ENCODE results near the gene KCNE5. TPM values are rescaled to one million over a fixed set of nuclear protein-coding genes. Genes with fewer than 3 reads are reported as not detected.
"Not testable (repeated sequence)": the region's sequence is repeated elsewhere in the genome, so short reads cannot be mapped to it uniquely, and the experiment has no call there.

KCNE5 gene
- total RNA-seq, 1 experiment from 2014 or later, result 1.4 TPM

DNA sequence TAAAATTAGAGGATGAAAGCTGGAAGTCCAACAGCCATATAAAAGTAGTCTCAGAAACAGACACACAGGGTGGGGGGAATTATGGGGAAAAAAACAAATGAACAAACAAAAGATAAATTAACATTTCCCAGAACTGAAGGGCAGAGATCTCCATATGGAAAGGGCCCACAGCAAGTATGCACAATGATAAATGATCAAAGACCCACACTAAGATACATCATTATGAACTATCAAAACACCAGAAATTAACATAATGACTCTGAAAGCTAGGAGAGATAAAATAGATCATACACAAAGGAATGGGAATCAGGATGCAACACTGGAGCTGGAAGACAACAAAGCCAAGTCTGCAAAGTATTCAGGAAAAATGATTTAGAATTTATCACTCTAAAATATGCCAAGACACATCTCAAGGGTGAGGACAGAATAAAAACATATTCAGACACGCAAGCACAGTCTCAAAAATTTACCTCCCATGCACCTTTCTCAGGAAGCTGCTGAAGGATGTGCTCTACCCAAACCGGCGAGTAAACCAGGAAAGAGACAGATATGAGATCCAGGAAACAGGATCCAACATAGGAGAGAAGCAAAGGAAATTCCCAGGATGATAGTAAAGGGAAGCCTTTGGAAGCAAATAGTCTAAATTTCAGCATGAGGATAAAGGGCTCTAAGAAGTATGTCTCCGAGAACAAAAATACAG lies 30.7 kb upstream of the KCNE5 start:
- ChIA-PET POLR2A (interaction anchor here (0.6 to 1.2 kb wide), 5 partner anchors 11 to 244 kb away, joined by 3 to 5 read pairs (median 3); no protein-coding TSS in a partner anchor), CTCF (interaction anchor here (0.7 kb wide), 1 partner anchor 200 kb away, joined by 3 read pairs; no protein-coding TSS in a partner anchor)
- H3K4me3 Mint-ChIP-seq (ENCODE audit: unreplicated experiment), result no peak overlapping the region
- H3K27ac Mint-ChIP-seq (ENCODE audit: low read depth, unreplicated experiment), result no peak overlapping the region
- DNase-seq (ENCODE audit: unreplicated experiment), result no peak
- intact Hi-C loops (cut with micrococcal nuclease), result no loop called here
- peaks cover 47% of the 10 kb centered on the region for H3K27me3 Mint-ChIP-seq (ENCODE audit: insufficient read depth, unreplicated experiment)
- peaks cover 32% of the 10 kb centered on the region for H3K36me3 Mint-ChIP-seq (ENCODE audit: insufficient read depth, unreplicated experiment)
- BruUV-seq (replicated peaks), result no TSS peak
- TF ChIP-seq, protein P1, sequence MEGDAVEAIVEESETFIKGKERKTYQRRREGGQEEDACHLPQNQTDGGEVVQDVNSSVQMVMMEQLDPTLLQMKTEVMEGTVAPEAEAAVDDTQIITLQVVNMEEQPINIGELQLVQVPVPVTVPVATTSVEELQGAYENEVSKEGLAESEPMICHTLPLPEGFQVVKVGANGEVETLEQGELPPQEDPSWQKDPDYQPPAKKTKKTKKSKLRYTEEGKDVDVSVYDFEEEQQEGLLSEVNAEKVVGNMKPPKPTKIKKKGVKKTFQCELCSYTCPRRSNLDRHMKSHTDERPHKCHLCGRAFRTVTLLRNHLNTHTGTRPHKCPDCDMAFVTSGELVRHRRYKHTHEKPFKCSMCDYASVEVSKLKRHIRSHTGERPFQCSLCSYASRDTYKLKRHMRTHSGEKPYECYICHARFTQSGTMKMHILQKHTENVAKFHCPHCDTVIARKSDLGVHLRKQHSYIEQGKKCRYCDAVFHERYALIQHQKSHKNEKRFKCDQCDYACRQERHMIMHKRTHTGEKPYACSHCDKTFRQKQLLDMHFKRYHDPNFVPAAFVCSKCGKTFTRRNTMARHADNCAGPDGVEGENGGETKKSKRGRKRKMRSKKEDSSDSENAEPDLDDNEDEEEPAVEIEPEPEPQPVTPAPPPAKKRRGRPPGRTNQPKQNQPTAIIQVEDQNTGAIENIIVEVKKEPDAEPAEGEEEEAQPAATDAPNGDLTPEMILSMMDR (IDR thresholded peaks at IDR 0.05; ENCODE audit: unreplicated experiment), result no peak
- no peaks in the 10 kb centered on the region for H3K9me3 Mint-ChIP-seq (ENCODE audit: unreplicated experiment)
- no peaks in the 10 kb centered on the region for H3K4me1 Mint-ChIP-seq (ENCODE audit: insufficient read depth, unreplicated experiment)

DNA sequence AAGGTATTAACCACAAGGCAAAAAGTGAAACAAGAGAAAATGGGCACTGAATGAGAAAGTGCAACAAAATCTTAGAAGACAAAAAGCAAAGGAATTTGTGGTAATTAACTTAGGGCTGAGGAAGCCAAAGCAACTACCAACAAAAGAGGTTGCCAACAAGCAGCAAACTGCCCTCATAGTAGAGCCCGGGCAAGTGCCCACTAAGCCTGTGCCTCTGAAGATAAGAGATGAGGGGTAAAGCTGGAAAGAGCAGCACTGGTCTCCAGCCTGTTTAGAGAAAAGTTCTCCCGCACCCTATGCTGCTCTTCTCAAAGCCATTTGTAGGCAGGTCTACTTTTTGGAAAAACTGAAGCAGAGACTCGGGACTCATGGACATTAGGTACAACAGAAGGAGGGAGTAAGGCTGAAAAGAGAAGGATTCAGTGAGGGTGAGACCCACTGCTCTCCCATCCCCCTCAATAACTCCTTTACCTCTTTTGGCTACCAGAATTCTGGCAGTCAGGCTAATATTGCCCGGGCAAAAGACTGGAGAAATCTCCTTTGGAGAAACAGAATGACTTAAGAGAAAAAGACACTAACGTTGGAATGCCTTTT lies 29.6 kb upstream of the KCNE5 start:
- H3K4me1 Mint-ChIP-seq (ENCODE audit: insufficient read depth, unreplicated experiment), result no peaks in the 10 kb centered on the region
- H3K36me3 Mint-ChIP-seq (ENCODE audit: insufficient read depth, unreplicated experiment), result peaks cover 22% of the 10 kb centered on the region
- no peak overlapping the region for H3K27ac Mint-ChIP-seq (ENCODE audit: low read depth, unreplicated experiment)
- no TSS peak for BruUV-seq (replicated peaks)
- TF ChIP-seq, protein P1 (IDR thresholded peaks at IDR 0.05; ENCODE audit: unreplicated experiment), result no peak
- H3K4me3 Mint-ChIP-seq (ENCODE audit: unreplicated experiment), result no peak overlapping the region
- no peak for DNase-seq (ENCODE audit: unreplicated experiment)
- peaks cover 42% of the 10 kb centered on the region for H3K27me3 Mint-ChIP-seq (ENCODE audit: insufficient read depth, unreplicated experiment)
- CTCF ChIA-PET, result interaction anchor here (0.7 to 1.1 kb wide), 2 partner anchors 169 to 201 kb away, joined by 3 read pairs; no protein-coding TSS in a partner anchor
- intact Hi-C loops (cut with micrococcal nuclease), result no loop called here
- POLR2A ChIA-PET, result interaction anchor here (0.7 to 1.2 kb wide), 2 partner anchors 12 to 174 kb away, joined by 3 read pairs; no protein-coding TSS in a partner anchor
- no peaks in the 10 kb centered on the region for H3K9me3 Mint-ChIP-seq (ENCODE audit: unreplicated experiment)

DNA sequence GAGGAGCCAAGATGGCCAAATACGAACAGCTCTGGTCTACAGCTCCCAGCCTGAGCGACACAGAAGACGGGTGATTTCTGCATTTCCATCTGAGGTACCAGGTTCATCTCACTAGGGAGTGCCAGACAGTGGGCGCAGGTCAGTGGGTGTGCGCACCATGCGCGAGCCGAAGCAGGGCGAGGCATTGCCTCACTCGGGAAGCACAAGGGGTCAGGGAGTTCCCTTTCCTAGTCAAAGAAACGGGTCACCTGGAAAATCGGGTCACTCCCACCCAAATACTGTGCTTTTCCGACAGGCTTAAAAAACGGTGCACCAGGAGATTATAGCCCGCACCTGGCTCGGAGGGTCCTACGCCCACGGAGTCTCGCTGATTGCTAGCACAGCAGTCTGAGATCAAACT lies 19.7 kb upstream of the KCNE5 start:
- H3K27me3 Mint-ChIP-seq (ENCODE audit: insufficient read depth, unreplicated experiment), result peaks cover 34% of the 10 kb centered on the region
- DNase-seq (ENCODE audit: unreplicated experiment); H3K27ac Mint-ChIP-seq (ENCODE audit: low read depth, unreplicated experiment); intact Hi-C loops (cut with micrococcal nuclease); BruUV-seq (replicated peaks); H3K4me3 Mint-ChIP-seq (ENCODE audit: unreplicated experiment); H3K36me3 Mint-ChIP-seq (ENCODE audit: insufficient read depth, unreplicated experiment); CTCF ChIA-PET; H3K9me3 Mint-ChIP-seq (ENCODE audit: unreplicated experiment); POLR2A ChIA-PET; H3K4me1 Mint-ChIP-seq (ENCODE audit: insufficient read depth, unreplicated experiment): not testable (repeated sequence)

DNA sequence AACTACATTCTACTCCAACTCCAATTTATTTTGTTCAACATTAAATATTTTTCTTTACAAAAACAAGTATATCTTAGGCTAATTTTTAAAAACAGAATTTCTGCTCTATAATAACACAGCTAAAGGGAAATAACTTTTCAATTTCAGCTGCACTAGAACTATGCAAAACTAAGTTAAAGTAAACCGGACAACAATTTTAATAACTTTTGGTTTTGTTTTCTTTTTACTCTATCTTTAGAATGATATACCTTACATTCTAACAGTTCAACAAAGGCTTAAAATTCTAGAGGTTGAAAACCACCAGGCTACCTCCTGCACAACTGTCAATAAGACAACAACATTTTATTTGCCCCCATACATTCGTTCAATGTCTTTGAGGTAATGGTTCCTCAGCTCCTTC lies 18.7 kb upstream of the KCNE5 start:
- ChIA-PET CTCF (interaction anchor here (0.7 kb wide), 1 partner anchor 157 kb away, joined by 3 read pairs; no protein-coding TSS in a partner anchor), POLR2A (interaction anchor here (0.6 to 1.0 kb wide), 2 partner anchors 9 to 784 kb away, joined by 3 read pairs; no protein-coding TSS in a partner anchor)
- Mint-ChIP-seq H3K27me3 (ENCODE audit: insufficient read depth, unreplicated experiment) (peaks cover 41% of the 10 kb centered on the region), H3K4me1 (ENCODE audit: insufficient read depth, unreplicated experiment) (no peaks in the 10 kb centered on the region), H3K27ac (ENCODE audit: low read depth, unreplicated experiment) (no peak overlapping the region), H3K36me3 (ENCODE audit: insufficient read depth, unreplicated experiment) (peaks cover 7% of the 10 kb centered on the region), H3K4me3 (ENCODE audit: unreplicated experiment) (no peak overlapping the region), H3K9me3 (ENCODE audit: unreplicated experiment) (no peaks in the 10 kb centered on the region)
- BruUV-seq (replicated peaks), result no TSS peak
- no peak for DNase-seq (ENCODE audit: unreplicated experiment)
- TF ChIP-seq, protein P1 (IDR thresholded peaks at IDR 0.05; ENCODE audit: unreplicated experiment), result no peak
- intact Hi-C loops (cut with micrococcal nuclease), result no loop called here

All from MCF 10A (cell line).